Stomach (tissue), 4 donors: Measurements from ENCODE around the gene EFR3B.

Experiments used
- EP300 ChIP-seq: sonication (generic); formaldehyde crosslinking; IDR thresholded peaks from one replicate; pipeline ENCODE4 v1.6.1; 2017; ENCODE audit warnings: antibody characterized with exemption
- POLR2A ChIP-seq, 4 donors: fragments of 450-650 bp; IDR thresholded peaks; one replicate each; pipeline ENCODE4 v1.6.1; 2016; ENCODE audit warnings: antibody characterized with exemption in 4 of 4, control low read depth in 2 of 4, mild to moderate bottlenecking in 1 of 4, moderate library complexity in 1 of 4
- POLR2AphosphoS5 ChIP-seq, 3 donors: sonication (generic); formaldehyde crosslinking; IDR thresholded peaks; one replicate each; pipeline ENCODE4 v1.6.1; 2016; ENCODE audit warnings: antibody characterized with exemption in 3 of 3
- TF ChIP-seq, protein P1 (sequence below), 7 experiments: fragments of 450-650 bp in 4 of 7; fragments of 200-600 bp in 3 of 7; sonication (generic) in 3 of 7; IDR thresholded peaks; one replicate each; pipeline ENCODE4 v1.5.1; 2016 to 2019; ENCODE audit warnings: antibody characterized with exemption in 7 of 7, control low read depth in 2 of 7, mild to moderate bottlenecking in 1 of 7

DNA sequence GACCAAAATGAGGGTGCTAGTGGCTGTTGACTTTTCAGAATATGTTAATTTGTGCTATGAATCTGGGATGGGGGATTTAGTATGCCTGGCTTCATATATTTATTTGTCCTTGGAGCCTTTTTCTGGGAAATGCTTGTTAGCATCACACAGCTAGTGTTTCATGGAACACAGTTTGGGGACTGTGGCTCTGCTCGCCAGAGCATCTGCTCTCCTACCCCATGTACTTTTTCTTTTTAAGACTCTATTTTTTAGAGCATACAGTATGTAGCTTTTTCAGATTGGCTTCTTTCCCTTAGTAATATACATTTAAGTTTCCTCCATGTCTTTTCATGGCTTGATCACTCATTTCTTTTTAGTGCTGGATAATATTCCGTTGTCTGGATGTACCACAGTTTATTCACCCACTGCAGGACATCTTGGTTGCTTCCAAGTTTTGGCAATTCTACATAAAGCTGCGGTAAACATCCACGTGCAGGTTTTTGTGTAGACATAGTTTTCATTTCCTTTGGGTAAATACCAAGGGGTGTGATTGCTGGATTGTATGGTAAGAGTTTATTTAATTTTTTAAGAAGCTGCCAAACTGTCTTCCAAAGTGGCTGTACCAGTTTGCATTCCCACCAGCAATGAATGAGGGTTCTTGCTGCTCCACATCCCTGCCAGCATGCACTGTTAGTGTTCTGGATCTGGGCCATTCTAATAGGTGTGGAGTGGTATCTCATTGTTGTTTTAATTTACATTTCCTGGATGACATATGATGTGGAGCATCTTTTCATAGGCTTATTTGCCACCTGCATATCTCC, 44.1 kb downstream of the EFR3B start:
- TF ChIP-seq, protein P1, sequence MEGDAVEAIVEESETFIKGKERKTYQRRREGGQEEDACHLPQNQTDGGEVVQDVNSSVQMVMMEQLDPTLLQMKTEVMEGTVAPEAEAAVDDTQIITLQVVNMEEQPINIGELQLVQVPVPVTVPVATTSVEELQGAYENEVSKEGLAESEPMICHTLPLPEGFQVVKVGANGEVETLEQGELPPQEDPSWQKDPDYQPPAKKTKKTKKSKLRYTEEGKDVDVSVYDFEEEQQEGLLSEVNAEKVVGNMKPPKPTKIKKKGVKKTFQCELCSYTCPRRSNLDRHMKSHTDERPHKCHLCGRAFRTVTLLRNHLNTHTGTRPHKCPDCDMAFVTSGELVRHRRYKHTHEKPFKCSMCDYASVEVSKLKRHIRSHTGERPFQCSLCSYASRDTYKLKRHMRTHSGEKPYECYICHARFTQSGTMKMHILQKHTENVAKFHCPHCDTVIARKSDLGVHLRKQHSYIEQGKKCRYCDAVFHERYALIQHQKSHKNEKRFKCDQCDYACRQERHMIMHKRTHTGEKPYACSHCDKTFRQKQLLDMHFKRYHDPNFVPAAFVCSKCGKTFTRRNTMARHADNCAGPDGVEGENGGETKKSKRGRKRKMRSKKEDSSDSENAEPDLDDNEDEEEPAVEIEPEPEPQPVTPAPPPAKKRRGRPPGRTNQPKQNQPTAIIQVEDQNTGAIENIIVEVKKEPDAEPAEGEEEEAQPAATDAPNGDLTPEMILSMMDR (IDR thresholded peaks at IDR 0.05) = no peak
- TF ChIP-seq POLR2A (IDR thresholded peaks at IDR 0.05) (no peak), EP300 (no peak), POLR2AphosphoS5 (IDR thresholded peaks at IDR 0.05) (no peak)
